ENCODE measurements around the gene CSHL1.
"Not testable (repeated sequence)": the region's sequence is repeated elsewhere in the genome, so short reads cannot be mapped to it uniquely, and the experiment has no call there.

Gene CSHL1

GRCh38 chr17:63870292-63870665 lies 40.8 kb downstream of the CSHL1 start:
- not testable (repeated sequence) for DNase-seq (ENCODE audit: low read depth); H3K4me3 ChIP-seq (ENCODE audit: low read depth, low read length)

- not testable (repeated sequence) for H3K4me3 ChIP-seq (ENCODE audit: low read depth, low read length); DNase-seq (ENCODE audit: low read depth)
- peak; percentile 8 for TF ChIP-seq CTCF (IDR thresholded peaks at IDR 0.05; ENCODE audit: insufficient read depth, low read depth, low read length, missing control alignments)
Observed at GRCh38 chr17:63869491-63870291, 41.4 kb downstream of the CSHL1 start.

- DNase-seq (ENCODE audit: low read depth) = not testable (repeated sequence)
- peak; percentile 4 for TF ChIP-seq CTCF (IDR thresholded peaks at IDR 0.05; ENCODE audit: insufficient read depth, low read depth, low read length, missing control alignments)
Observed at GRCh38 chr17:63866625-63867024, 44.4 kb downstream of the CSHL1 start.

More at GRCh38 chr17:63866625-63867024, 44.4 kb downstream of the CSHL1 start:
- not testable (repeated sequence) for H3K4me3 ChIP-seq (ENCODE audit: low read depth, low read length)

Data from GM12865 (cell line).